ENCODE measurements around the gene MEIS1. TPM values are rescaled to one million over a fixed set of nuclear protein-coding genes. Genes with fewer than 3 reads are reported as not detected.

MEIS1 gene
- total and polyA plus RNA-seq, 2 of the 8 experiments (the other 6 are each of a cell fraction or from before 2014, with no cell fraction given), result 0.17 to 1.2 TPM

GRCh38 chr2:66443186-66443978 is 8.5 kb downstream of the MEIS1 start:
- ChIA-PET POLR2A (ENCODE audit: partially characterized antibody) (interaction anchor here (1.3 kb wide), 1 partner anchor 10 kb away, joined by 5 read pairs; no protein-coding TSS in a partner anchor), CTCF (ENCODE audit: partially characterized antibody) (interaction anchor here (0.7 to 5.5 kb wide), 8 partner anchors 10 to 136 kb away, joined by 3 to 48 read pairs (median 10); partner anchors contain the start of gene MEIS1)
- WGBS, 2 experiments (ENCODE audit: extremely low coverage in 1 of 2, insufficient coverage in 1 of 2, insufficient read length in 1 of 2, insufficient replicate concordance in 2 of 2, low coverage in 1 of 2, low lambda C conversion rate in 2 of 2, missing lambda C conversion rate in 1 of 2), result 11% methylated on average over 17 of the region's 17 CpGs; no CpG with 5 or more reads in 1 of the 2 experiments
- peaks cover 17 to 49% (median 22%) of the 10 kb centered on the region in 4 experiments for H3K4me1 ChIP-seq (replicated peaks in 1 of 4; ENCODE audit: control insufficient read depth in 3 of 4, insufficient read depth in 4 of 4, low read length in 3 of 4)
- H2BK120ac ChIP-seq (replicated peaks; ENCODE audit: low read depth, low read length), result no peak overlapping the region
- no peak overlapping the region for H2BK20ac ChIP-seq (ENCODE audit: low read length)
- DNase-seq (ENCODE audit: low read depth in 1 of 2, low spot score in 2 of 2), result peak in 1 of 2 experiments; percentile 51
- H3K79me2 ChIP-seq (ENCODE audit: control insufficient read depth in 1 of 2, insufficient read depth in 2 of 2, low read length in 2 of 2), result no peaks in the 10 kb centered on the region
- no peak overlapping the region for H2AK5ac ChIP-seq (ENCODE audit: low read depth, low read length)
- H3K14ac ChIP-seq (ENCODE audit: insufficient read length), result no peak overlapping the region
- no peak overlapping the region for H2BK15ac ChIP-seq (ENCODE audit: low read length)
- no peak overlapping the region for H3K27ac ChIP-seq (ENCODE audit: low read depth, low read length)
- no peak overlapping the region for H3K9ac ChIP-seq (replicated peaks in 1 of 4; ENCODE audit: extremely low read depth in 1 of 4, low read depth in 3 of 4, low read length in 3 of 4)
- H3K4ac ChIP-seq (replicated peaks; ENCODE audit: insufficient read length, low read depth, low read length), result no peak overlapping the region
- no peak overlapping the region for H3K56ac ChIP-seq (replicated peaks; ENCODE audit: insufficient read length, low read depth, low read length)
- H3K4me3 ChIP-seq (ENCODE audit: extremely low read depth in 1 of 4, insufficient read depth in 2 of 4, low read depth in 3 of 4, low read length in 4 of 4), result peak overlapping the region in 1 of 4 experiments; percentile 63; a peak in 1 of 8 replicates
- H3K36me3 ChIP-seq (ENCODE audit: control insufficient read depth in 2 of 4, insufficient read depth in 4 of 4, low read length in 3 of 4), result no peaks in the 10 kb centered on the region
- no peak overlapping the region for H2BK5ac ChIP-seq (ENCODE audit: low read depth, low read length)
- H3K18ac ChIP-seq (ENCODE audit: extremely low read depth, low read length), result no peak overlapping the region
- no peak overlapping the region for H2BK12ac ChIP-seq (ENCODE audit: low read depth, low read length)
- H3K23ac ChIP-seq (ENCODE audit: insufficient read length), result no peak overlapping the region
- no peak overlapping the region for H4K91ac ChIP-seq (replicated peaks; ENCODE audit: insufficient read length, low read length)
- H4K8ac ChIP-seq (ENCODE audit: extremely low read depth, insufficient read depth, low read length), result no peak overlapping the region
- TF ChIP-seq, protein P1, sequence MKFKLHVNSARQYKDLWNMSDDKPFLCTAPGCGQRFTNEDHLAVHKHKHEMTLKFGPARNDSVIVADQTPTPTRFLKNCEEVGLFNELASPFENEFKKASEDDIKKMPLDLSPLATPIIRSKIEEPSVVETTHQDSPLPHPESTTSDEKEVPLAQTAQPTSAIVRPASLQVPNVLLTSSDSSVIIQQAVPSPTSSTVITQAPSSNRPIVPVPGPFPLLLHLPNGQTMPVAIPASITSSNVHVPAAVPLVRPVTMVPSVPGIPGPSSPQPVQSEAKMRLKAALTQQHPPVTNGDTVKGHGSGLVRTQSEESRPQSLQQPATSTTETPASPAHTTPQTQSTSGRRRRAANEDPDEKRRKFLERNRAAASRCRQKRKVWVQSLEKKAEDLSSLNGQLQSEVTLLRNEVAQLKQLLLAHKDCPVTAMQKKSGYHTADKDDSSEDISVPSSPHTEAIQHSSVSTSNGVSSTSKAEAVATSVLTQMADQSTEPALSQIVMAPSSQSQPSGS (IDR thresholded peaks at IDR 0.05; ENCODE audit: low read length), result no peak
- peak; percentile 69 for TF ChIP-seq RNF2 (IDR thresholded peaks at IDR 0.05; ENCODE audit: borderline replicate concordance, low read depth, low read length, missing control alignments, poor library complexity, severe bottlenecking)
- H3K23me2 ChIP-seq (ENCODE audit: low read depth, low read length), result peaks cover 11% of the 10 kb centered on the region; the same call in 1 of the 2 replicates
- H3K79me1 ChIP-seq (ENCODE audit: low read depth, low read length), result no peaks in the 10 kb centered on the region
- no peak overlapping the region for H2AFZ ChIP-seq (ENCODE audit: low read length)
- peak overlapping the region; percentile 36 to 89; a peak in 2 of 4 replicates for H3K4me2 ChIP-seq (ENCODE audit: insufficient read depth in 1 of 2, low read depth in 2 of 2, low read length in 2 of 2)
- H4K5ac ChIP-seq (ENCODE audit: insufficient read length, low read depth, low read length), result no peak overlapping the region
- H3K9me3 ChIP-seq (ENCODE audit: insufficient read depth in 2 of 2, low read depth in 1 of 2, low read length in 1 of 2), result no peaks in the 10 kb centered on the region
- peaks cover 62 to 95% (median 80%) of the 10 kb centered on the region in 4 experiments for H3K27me3 ChIP-seq (replicated peaks in 1 of 4; ENCODE audit: control insufficient read depth in 3 of 4, extremely low read depth in 1 of 4, insufficient read depth in 3 of 4, low read length in 3 of 4)
- FAIRE-seq, result no peak
- peaks cover 8% of the 10 kb centered on the region in 2 experiments for H4K20me1 ChIP-seq (replicated peaks in 1 of 2; ENCODE audit: control insufficient read depth in 1 of 2, insufficient read depth in 2 of 2, low read length in 2 of 2)

Data from H1 (cell line).